GM19468 (cell line): ENCODE data around the gene ANKRD24.
"Not testable (repeated sequence)": the region's sequence is repeated elsewhere in the genome, so short reads cannot be mapped to it uniquely, and the experiment has no call there.

Experiments
- ATAC-seq: cut with Tn5 transposase; IDR thresholded peaks from one replicate; pipeline ENCODE4 v1.9.1; 2021; ENCODE audit warnings: mild to moderate bottlenecking, moderate library complexity, moderate number of reproducible peaks; ENCODE audit not compliant: unreplicated experiment; ENCODE audit errors: extremely low read depth

ANKRD24 gene

GRCh38 chr19:4196587-4197148, 14.2 kb downstream of the ANKRD24 start:
- no peak for ATAC-seq

DNA sequence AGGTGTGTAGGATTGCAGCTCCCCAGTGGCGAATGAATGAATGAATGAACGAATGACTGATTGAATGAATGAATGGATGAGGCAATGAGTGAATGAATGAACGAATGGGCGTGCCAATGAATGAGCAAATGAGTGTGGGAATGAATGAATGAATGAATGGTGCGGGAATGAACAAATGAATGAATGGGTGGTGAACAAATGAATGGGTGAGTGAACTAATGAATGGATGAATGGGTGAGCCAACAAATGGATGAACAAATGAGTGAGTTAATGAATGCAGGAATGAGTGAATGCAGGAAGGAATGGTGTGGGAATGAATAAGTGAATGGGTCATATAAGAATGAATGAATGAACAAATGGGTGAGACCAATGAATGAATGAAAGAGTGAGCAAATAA, 14.7 kb downstream of the ANKRD24 start:
- no peak for ATAC-seq

DNA sequence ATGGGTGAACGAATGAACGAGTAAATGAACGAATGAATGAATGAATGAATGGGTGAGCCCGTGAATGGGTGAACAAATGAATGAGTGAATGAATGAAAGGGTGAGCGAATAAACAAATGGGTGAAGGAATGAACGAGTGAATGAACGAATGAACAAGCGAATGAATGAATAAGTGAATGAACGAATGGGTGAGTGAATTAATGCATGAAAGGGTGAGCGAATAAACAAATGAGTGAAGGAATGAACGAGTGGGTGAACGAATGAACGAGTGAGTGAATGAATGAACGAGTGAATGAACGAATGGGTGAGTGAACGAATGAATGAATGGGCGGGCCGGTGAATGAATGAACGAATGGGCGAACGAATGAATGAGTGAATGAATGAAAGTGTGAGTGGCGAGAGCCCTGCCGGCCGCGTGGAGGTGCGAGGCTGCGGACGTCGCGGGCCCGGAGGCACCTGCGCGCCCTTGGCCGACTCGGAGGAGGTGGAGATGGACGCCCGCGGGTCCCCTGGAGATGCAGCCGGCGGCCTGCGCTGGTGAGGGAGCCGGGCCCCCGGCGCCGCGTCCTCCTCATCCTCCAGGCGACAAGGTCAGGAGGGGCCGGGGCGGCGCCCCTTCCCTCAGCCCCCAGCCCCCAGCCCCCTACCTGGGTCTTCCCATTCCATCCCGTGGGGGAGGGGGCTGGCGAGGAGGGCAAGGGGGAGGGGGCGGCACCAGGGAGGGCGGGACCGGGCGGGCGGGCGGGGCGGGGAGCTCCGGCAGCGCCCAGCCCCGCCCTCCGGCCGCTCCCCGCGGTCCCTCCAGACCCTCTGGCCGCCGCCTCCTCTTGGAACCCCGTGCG, 15.4 kb downstream of the ANKRD24 start:
- ATAC-seq = no peak

GRCh38 chr19:4198467-4199126, 16.1 kb downstream of the ANKRD24 start:
- ATAC-seq = no peak

GRCh38 chr19:4199699-4200293, 17.3 kb downstream of the ANKRD24 start:
- no peak for ATAC-seq

GRCh38 chr19:4200940-4201542, 18.6 kb downstream of the ANKRD24 start:
- no peak for ATAC-seq

- no peak for ATAC-seq
Measured at GRCh38 chr19:4201798-4202197, 19.3 kb downstream of the ANKRD24 start.

DNA sequence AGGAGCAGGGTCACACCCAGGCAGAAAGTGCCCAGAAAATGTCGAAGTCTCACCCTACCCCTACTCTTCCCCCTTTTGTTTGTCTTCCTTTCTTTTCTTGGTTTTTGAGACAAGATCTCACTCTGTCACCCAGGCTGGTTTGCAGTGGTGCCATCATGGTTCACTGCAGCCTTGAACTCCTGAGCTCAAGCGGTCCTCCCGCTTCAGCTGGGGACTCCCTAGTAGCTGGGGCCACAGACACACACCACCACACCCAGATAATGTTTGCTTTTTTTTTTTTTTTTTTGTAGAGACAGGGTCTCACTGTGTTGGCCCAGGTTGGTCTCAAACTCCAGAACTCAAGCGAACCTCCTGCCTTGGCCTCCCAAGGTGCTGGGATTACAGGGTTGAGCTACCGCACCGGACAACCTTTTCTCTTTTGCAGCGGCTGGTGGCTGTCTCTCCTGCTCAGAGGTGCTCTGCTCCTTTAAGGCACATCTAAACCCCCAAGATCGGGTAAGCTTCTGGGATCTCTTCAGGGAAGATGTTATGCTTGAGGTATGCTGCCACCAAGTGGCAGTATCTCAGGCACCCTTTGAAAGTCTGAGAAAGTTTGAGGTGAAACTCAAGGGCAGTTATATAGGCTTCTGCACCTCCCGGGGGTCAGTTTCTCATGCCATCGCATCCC, 24.5 kb downstream of the ANKRD24 start:
- no peak for ATAC-seq

- no peak for ATAC-seq
Measured at GRCh38 chr19:4208385-4209094, 26.1 kb downstream of the ANKRD24 start.

- ATAC-seq = no peak
Measured at GRCh38 chr19:4210166-4210731, 27.8 kb downstream of the ANKRD24 start.

GRCh38 chr19:4213116-4213515, 30.6 kb downstream of the ANKRD24 start:
- ATAC-seq = no peak

DNA sequence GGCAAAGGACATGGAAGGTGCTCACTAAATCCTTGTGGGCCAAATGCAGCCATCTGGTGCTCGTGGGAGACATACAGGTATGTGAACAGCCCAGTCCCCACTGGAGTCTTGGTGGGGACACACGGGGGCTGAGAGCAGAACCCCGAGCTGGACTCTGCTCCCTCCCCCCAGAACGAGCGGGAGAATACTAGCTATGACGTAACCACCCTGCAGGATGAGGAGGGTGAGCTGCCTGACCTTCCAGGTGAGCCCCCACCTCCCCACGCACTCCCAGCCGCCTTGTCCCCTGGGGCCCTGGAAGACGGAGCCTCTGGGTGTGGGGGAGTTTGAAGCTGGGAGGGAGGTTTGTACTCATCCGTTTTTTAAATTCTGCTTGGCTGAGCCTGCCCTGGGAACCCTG, 33.3 kb downstream of the ANKRD24 start:
- ATAC-seq = no peak

- no peak for ATAC-seq
Measured at GRCh38 chr19:4216846-4217245, 34.4 kb downstream of the ANKRD24 start.

- ATAC-seq = no peak
Measured at GRCh38 chr19:4217429-4218264, 35.2 kb downstream of the ANKRD24 start.

- ATAC-seq = not testable (repeated sequence)
Measured at GRCh38 chr19:4218523-4218922, 36.0 kb downstream of the ANKRD24 start.

DNA sequence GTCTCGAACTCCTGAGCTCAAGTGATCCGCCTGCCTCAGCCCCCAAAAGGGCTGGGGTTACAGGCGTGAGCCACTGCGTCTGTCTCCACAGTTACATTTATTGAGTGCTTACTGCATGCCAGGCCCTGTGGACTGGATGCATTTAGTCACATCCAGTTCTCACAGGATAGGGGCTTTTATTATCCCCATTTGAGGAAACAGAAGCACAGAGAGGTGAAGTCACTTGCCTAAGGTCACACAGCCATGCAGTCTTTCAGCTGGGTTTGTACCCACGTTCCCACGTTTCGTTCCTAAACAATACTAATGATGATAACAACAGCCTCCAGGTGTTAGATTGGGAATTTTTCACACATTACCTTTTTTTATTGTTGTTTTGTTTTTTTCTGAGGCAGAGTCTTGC, 37.7 kb downstream of the ANKRD24 start:
- no peak for ATAC-seq

- no peak for ATAC-seq
Measured at GRCh38 chr19:4224470-4224869, 42.0 kb downstream of the ANKRD24 start.

DNA sequence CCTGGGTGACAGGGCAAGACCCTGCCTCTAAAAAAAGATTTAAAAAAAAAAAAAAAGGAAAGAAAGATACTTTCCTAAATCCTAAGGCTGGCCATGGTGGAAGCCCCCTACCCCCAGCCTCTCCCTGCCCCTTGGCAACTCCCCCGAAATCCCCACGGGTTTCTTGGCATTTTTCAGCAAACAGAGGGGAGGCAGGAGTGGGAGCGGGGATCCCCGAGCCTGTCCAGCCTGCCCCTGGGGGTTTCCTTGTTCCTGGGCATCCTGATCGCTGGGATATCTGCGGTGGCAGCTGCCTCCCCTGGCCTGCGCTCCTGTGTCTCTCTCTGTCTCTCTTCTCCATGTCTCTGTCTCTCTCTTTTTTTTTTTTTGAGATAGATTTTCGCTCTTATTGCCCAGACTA, 43.4 kb downstream of the ANKRD24 start:
- ATAC-seq = no peak
